SU-DHL-6 (cell line): ENCODE results near the gene PLEK.

Experiments
- CTCF ChIP-seq: fragments of 200-600 bp; sonication (generic); IDR thresholded peaks from one replicate; pipeline ENCODE4 v1.5.1; 2017; ENCODE audit warnings: antibody characterized with exemption, mild to moderate bottlenecking, low read length, moderate library complexity; ENCODE audit not compliant: insufficient read depth, poor library complexity, severe bottlenecking
- EZH2phosphoT487 ChIP-seq: fragments of 200-600 bp; sonication (generic), shearing (Covaris generic); conservative IDR thresholded peaks from 2 replicates; pipeline ENCODE4 v1.6.1; 2018; ENCODE audit warnings: mild to moderate bottlenecking, antibody characterized with exemption, low read length, moderate library complexity, mixed read lengths

- TF ChIP-seq CTCF (no peak), EZH2phosphoT487 (no peak)
Observed at GRCh38 chr2:68385907-68386287, 20.8 kb downstream of the PLEK start.
